Bronchial epithelial cell (primary cell): ENCODE data around the gene ASCC1. TPM values are rescaled to one million over a fixed set of nuclear protein-coding genes. Genes with fewer than 3 reads are reported as not detected.

ENCODE experiments used
- DNase-seq: peaks from one replicate; pipeline ENCODE4 v3.0.0-alpha.2; 2010; ENCODE audit warnings: low read depth
- FAIRE-seq: peaks from 2 replicates; lab custom pipeline; 2011; peaks lifted over from hg19 to GRCh38; lab: Jason Lieb, UNC
- H3K27me3 ChIP-seq: 2 replicates; pipeline ENCODE4 v1.5.1; 2011; ENCODE audit warnings: low read length; ENCODE audit not compliant: control insufficient read depth, insufficient read depth
- H3K36me3 ChIP-seq: 2 replicates; pipeline ENCODE4 v1.5.1; 2011; ENCODE audit warnings: low read length; ENCODE audit not compliant: control insufficient read depth, insufficient read depth
- H3K4me3 ChIP-seq: 2 replicates; pipeline ENCODE4 v1.5.1; 2011; ENCODE audit warnings: mild to moderate bottlenecking, low read depth, low read length, control low read depth
- CTCF ChIP-seq: IDR thresholded peaks from 2 replicates; pipeline ENCODE4 v1.5.1; 2011; ENCODE audit warnings: mild to moderate bottlenecking, moderate library complexity, low read length, control low read depth, inconsistent platforms; ENCODE audit not compliant: insufficient read depth, severe bottlenecking
- total RNA-seq: library from RNA; depleted of rRNA; stranded (reverse); fragments of >200 nt; gene quantifications from 2 replicates; pipeline ENCODE4 v1.2.1, GENCODE V29; 2014

Gene ASCC1
- total RNA-seq, 1 donor from 2014 or later, result 22.4 TPM

GRCh38 chr10:72260976-72261783 is 45.1 kb upstream of the ASCC1 start:
- FAIRE-seq (no peak), DNase-seq (no peak)
- Histone ChIP-seq H3K27me3 (no peaks in the 10 kb centered on the region), H3K4me3 (peak overlapping the region; percentile 26), H3K36me3 (no peaks in the 10 kb centered on the region)
- TF ChIP-seq CTCF, result peak; percentile 15

GRCh38 chr10:72260239-72260975 is 44.3 kb upstream of the ASCC1 start:
- peak; percentile 89 for DNase-seq
- peak overlapping the region; percentile 26 for H3K4me3 ChIP-seq
- H3K27me3 ChIP-seq, result no peaks in the 10 kb centered on the region
- no peaks in the 10 kb centered on the region for H3K36me3 ChIP-seq
- no peak for TF ChIP-seq CTCF
- no peak for FAIRE-seq

GRCh38 chr10:72259491-72260238 is 43.6 kb upstream of the ASCC1 start:
- DNase-seq (no peak), FAIRE-seq (no peak)
- Histone ChIP-seq H3K36me3 (no peaks in the 10 kb centered on the region), H3K27me3 (no peaks in the 10 kb centered on the region), H3K4me3 (no peak overlapping the region)
- TF ChIP-seq CTCF, result no peak

GRCh38 chr10:72258617-72259016 is 42.5 kb upstream of the ASCC1 start:
- Histone ChIP-seq H3K27me3 (no peaks in the 10 kb centered on the region), H3K36me3 (no peaks in the 10 kb centered on the region), H3K4me3 (no peak overlapping the region)
- no peak for TF ChIP-seq CTCF
- no peak for FAIRE-seq
- no peak for DNase-seq

- Histone ChIP-seq H3K27me3 (no peaks in the 10 kb centered on the region), H3K36me3 (no peaks in the 10 kb centered on the region), H3K4me3 (no peak overlapping the region)
- DNase-seq, result no peak
- no peak for FAIRE-seq
- no peak for TF ChIP-seq CTCF
Observed at GRCh38 chr10:72257051-72257892, 41.2 kb upstream of the ASCC1 start.
